Measurements from ENCODE around the gene CYBC1. TPM values are rescaled to one million over a fixed set of nuclear protein-coding genes. Genes with fewer than 3 reads are reported as not detected.

The CYBC1 gene
- total and polyA plus RNA-seq, 9 of the 15 experiments (the other 6 are each of a cell fraction or from before 2014, with no cell fraction given) = 1.3 to 71.8 (median 49.9) TPM

- no peak for DNase-seq (ENCODE audit: extremely low read depth in 1 of 4, low spot score in 3 of 4)
- Histone ChIP-seq H3K36me3 (ENCODE audit: control insufficient read depth, insufficient read depth, low read length) (peaks cover 29% of the 10 kb centered on the region; the same call in 2 of the 3 replicates), H3K27ac (ENCODE audit: extremely low read depth, low read depth, low read length) (no peak overlapping the region), H3K9me3 (replicated peaks; ENCODE audit: control insufficient read depth, insufficient read depth, low read depth, low read length) (no peaks in the 10 kb centered on the region), H3K4me1 (replicated peaks in 1 of 2; ENCODE audit: control insufficient read depth in 2 of 2, insufficient read depth in 2 of 2, low read length in 2 of 2) (peaks cover 0 to 26% of the 10 kb centered on the region in 2 experiments; a peak in 2 of 5 replicates), H3K27me3 (ENCODE audit: control insufficient read depth in 2 of 2, insufficient read depth in 2 of 2, low read length in 2 of 2) (no peaks in the 10 kb centered on the region), H3K9me1 (ENCODE audit: control insufficient read depth, insufficient read depth, low read length) (no peaks in the 10 kb centered on the region), H3K4me2 (ENCODE audit: insufficient read depth, low read length) (no peak overlapping the region), H2AFZ (ENCODE audit: low read depth, low read length) (no peak overlapping the region), H3K79me2 (ENCODE audit: control insufficient read depth, insufficient read depth, low read length) (no peaks in the 10 kb centered on the region), H3K4me3 (no peak overlapping the region), H4K20me1 (replicated peaks; ENCODE audit: control insufficient read depth, insufficient read depth, low read length) (no peaks in the 10 kb centered on the region), H3K9ac (ENCODE audit: insufficient read depth in 1 of 2, low read depth in 2 of 2, low read length in 2 of 2) (peak overlapping the region in 1 of 2 experiments; percentile 48; a peak in 1 of 4 replicates)
- in situ Hi-C loops (cut with MboI) = no loop called here
- no peak for ATAC-seq
- ChIA-PET CTCF (ENCODE audit: low intra/inter-chr PET ratio) (no interaction called here), POLR2A (no interaction called here)
- FAIRE-seq = no peak
- TF ChIP-seq RBFOX2 (IDR thresholded peaks at IDR 0.05; ENCODE audit: low read depth, low read length) (no peak), BCLAF1 (IDR thresholded peaks at IDR 0.05; ENCODE audit: borderline replicate concordance in 1 of 2, control insufficient read depth in 1 of 2, low read depth in 2 of 2, low read length in 1 of 2) (no peak)
- 90% methylated on average over 12 of the region's 12 CpGs for WGBS (ENCODE audit: insufficient coverage, low coverage, missing lambda C conversion rate)
- BruUV-seq (replicated peaks) = no TSS peak
- intact Hi-C loops (cut with micrococcal nuclease) = no loop called here
Observed at GRCh38 chr17:82394278-82394677, 56.3 kb downstream of the CYBC1 start.

All from K562 (cell line).